ENCODE data around the gene DCD.

GRCh38 chr12:54606556-54606955 lies 41.6 kb downstream of the DCD start:
- TF ChIP-seq, protein P1, sequence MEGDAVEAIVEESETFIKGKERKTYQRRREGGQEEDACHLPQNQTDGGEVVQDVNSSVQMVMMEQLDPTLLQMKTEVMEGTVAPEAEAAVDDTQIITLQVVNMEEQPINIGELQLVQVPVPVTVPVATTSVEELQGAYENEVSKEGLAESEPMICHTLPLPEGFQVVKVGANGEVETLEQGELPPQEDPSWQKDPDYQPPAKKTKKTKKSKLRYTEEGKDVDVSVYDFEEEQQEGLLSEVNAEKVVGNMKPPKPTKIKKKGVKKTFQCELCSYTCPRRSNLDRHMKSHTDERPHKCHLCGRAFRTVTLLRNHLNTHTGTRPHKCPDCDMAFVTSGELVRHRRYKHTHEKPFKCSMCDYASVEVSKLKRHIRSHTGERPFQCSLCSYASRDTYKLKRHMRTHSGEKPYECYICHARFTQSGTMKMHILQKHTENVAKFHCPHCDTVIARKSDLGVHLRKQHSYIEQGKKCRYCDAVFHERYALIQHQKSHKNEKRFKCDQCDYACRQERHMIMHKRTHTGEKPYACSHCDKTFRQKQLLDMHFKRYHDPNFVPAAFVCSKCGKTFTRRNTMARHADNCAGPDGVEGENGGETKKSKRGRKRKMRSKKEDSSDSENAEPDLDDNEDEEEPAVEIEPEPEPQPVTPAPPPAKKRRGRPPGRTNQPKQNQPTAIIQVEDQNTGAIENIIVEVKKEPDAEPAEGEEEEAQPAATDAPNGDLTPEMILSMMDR (IDR thresholded peaks at IDR 0.05 in 2 of 3, conservative IDR thresholded peaks at IDR 0.05 in 1 of 3; ENCODE audit: control insufficient read depth in 2 of 3, extremely low read depth in 1 of 3, insufficient read depth in 1 of 3, low read depth in 3 of 3, low read length in 3 of 3) = no peak
- TF ChIP-seq EGR1 (IDR thresholded peaks at IDR 0.05; ENCODE audit: borderline replicate concordance in 1 of 2, low read depth in 2 of 2, low read length in 2 of 2) (no peak), NBN (IDR thresholded peaks at IDR 0.05) (no peak), POLR2A (IDR thresholded peaks at IDR 0.05; ENCODE audit: low read depth, low read length) (no peak), EZH2 (IDR thresholded peaks at IDR 0.05; ENCODE audit: borderline replicate concordance, control insufficient read depth, low read depth, low read length) (no peak), SMC3 (IDR thresholded peaks at IDR 0.05; ENCODE audit: borderline replicate concordance, low read length) (no peak), DPF2 (IDR thresholded peaks at IDR 0.05) (no peak), EP300 (IDR thresholded peaks at IDR 0.05; ENCODE audit: borderline replicate concordance in 1 of 2, control insufficient read depth in 1 of 2, low read depth in 2 of 2, low read length in 2 of 2) (no peak)
